ENCODE data around the gene DLG2. TPM values are rescaled to one million over a fixed set of nuclear protein-coding genes. Genes with fewer than 3 reads are reported as not detected.
"Not testable (repeated sequence)": the region's sequence is repeated elsewhere in the genome, so short reads cannot be mapped to it uniquely, and the experiment has no call there.

The DLG2 gene
- total RNA-seq, 1 donor from 2014 or later = 2.4 TPM

GRCh38 chr11:83449338-83449913 is 2177.7 kb downstream of the DLG2 start:
- no peak overlapping the region for H3K4me3 Mint-ChIP-seq (ENCODE audit: low read depth)
- no peaks in the 10 kb centered on the region for H3K36me3 Mint-ChIP-seq (ENCODE audit: insufficient read depth)
- no peaks in the 10 kb centered on the region for H3K4me1 Mint-ChIP-seq (ENCODE audit: low read depth)

GRCh38 chr11:83448686-83449085 is 2178.5 kb downstream of the DLG2 start:
- peaks cover 27% of the 10 kb centered on the region for H3K27me3 Mint-ChIP-seq
- peaks cover 4% of the 10 kb centered on the region for H3K9me3 Mint-ChIP-seq (ENCODE audit: low read depth)
- DNase-seq (ENCODE audit: low spot score, unreplicated experiment) = no peak
- TF ChIP-seq CTCF (IDR thresholded peaks at IDR 0.05; ENCODE audit: unreplicated experiment) = no peak
- H3K4me3 Mint-ChIP-seq (ENCODE audit: low read depth) = no peak overlapping the region
- no peaks in the 10 kb centered on the region for H3K36me3 Mint-ChIP-seq (ENCODE audit: insufficient read depth)
- H3K27ac Mint-ChIP-seq = no peak overlapping the region
- no peaks in the 10 kb centered on the region for H3K4me1 Mint-ChIP-seq (ENCODE audit: low read depth)

More at GRCh38 chr11:83449338-83449913, 2177.7 kb downstream of the DLG2 start:
- no peak for DNase-seq (ENCODE audit: low spot score, unreplicated experiment)
- H3K27ac Mint-ChIP-seq = no peak overlapping the region
- H3K27me3 Mint-ChIP-seq = peaks cover 27% of the 10 kb centered on the region
- TF ChIP-seq CTCF (IDR thresholded peaks at IDR 0.05; ENCODE audit: unreplicated experiment) = no peak
- H3K9me3 Mint-ChIP-seq (ENCODE audit: low read depth) = peaks cover 4% of the 10 kb centered on the region

- H3K27me3 Mint-ChIP-seq = peaks cover 20% of the 10 kb centered on the region
- not testable (repeated sequence) for H3K27ac Mint-ChIP-seq; H3K9me3 Mint-ChIP-seq (ENCODE audit: low read depth); H3K4me3 Mint-ChIP-seq (ENCODE audit: low read depth); DNase-seq (ENCODE audit: low spot score, unreplicated experiment); H3K36me3 Mint-ChIP-seq (ENCODE audit: insufficient read depth); H3K4me1 Mint-ChIP-seq (ENCODE audit: low read depth)
These were observed 2183.3 kb downstream of the DLG2 start for GRCh38 chr11:83443880-83444279.

- H3K27ac Mint-ChIP-seq = no peak overlapping the region
- no peaks in the 10 kb centered on the region for H3K4me1 Mint-ChIP-seq (ENCODE audit: low read depth)
- no peak for DNase-seq (ENCODE audit: low spot score, unreplicated experiment)
- H3K9me3 Mint-ChIP-seq (ENCODE audit: low read depth) = no peaks in the 10 kb centered on the region
- peaks cover 22% of the 10 kb centered on the region for H3K27me3 Mint-ChIP-seq
- TF ChIP-seq CTCF (IDR thresholded peaks at IDR 0.05; ENCODE audit: unreplicated experiment) = no peak
- no peak overlapping the region for H3K4me3 Mint-ChIP-seq (ENCODE audit: low read depth)
- H3K36me3 Mint-ChIP-seq (ENCODE audit: insufficient read depth) = no peaks in the 10 kb centered on the region
These were observed 2185.5 kb downstream of the DLG2 start for GRCh38 chr11:83441601-83442000.

GRCh38 chr11:83441171-83441570 is 2186.0 kb downstream of the DLG2 start:
- H3K4me1 Mint-ChIP-seq (ENCODE audit: low read depth) = no peaks in the 10 kb centered on the region
- H3K9me3 Mint-ChIP-seq (ENCODE audit: low read depth) = no peaks in the 10 kb centered on the region
- no peak overlapping the region for H3K4me3 Mint-ChIP-seq (ENCODE audit: low read depth)
- TF ChIP-seq CTCF (IDR thresholded peaks at IDR 0.05; ENCODE audit: unreplicated experiment) = no peak
- DNase-seq (ENCODE audit: low spot score, unreplicated experiment) = no peak
- H3K36me3 Mint-ChIP-seq (ENCODE audit: insufficient read depth) = no peaks in the 10 kb centered on the region
- no peak overlapping the region for H3K27ac Mint-ChIP-seq
- peaks cover 23% of the 10 kb centered on the region for H3K27me3 Mint-ChIP-seq

- DNase-seq (ENCODE audit: low spot score, unreplicated experiment) = no peak
- peaks cover 23% of the 10 kb centered on the region for H3K27me3 Mint-ChIP-seq
- H3K4me3 Mint-ChIP-seq (ENCODE audit: low read depth) = no peak overlapping the region
- no peaks in the 10 kb centered on the region for H3K9me3 Mint-ChIP-seq (ENCODE audit: low read depth)
- H3K4me1 Mint-ChIP-seq (ENCODE audit: low read depth) = no peaks in the 10 kb centered on the region
- TF ChIP-seq CTCF (IDR thresholded peaks at IDR 0.05; ENCODE audit: unreplicated experiment) = no peak
- no peaks in the 10 kb centered on the region for H3K36me3 Mint-ChIP-seq (ENCODE audit: insufficient read depth)
- no peak overlapping the region for H3K27ac Mint-ChIP-seq
These were observed 2188.7 kb downstream of the DLG2 start for GRCh38 chr11:83438438-83438837.
